Neural progenitor cell (in vitro differentiated cells): ENCODE measurements around the gene VCL.

ENCODE experiments used
- EZH2phosphoT487 ChIP-seq: fragments of 200-600 bp; sonication (generic); IDR thresholded peaks from 2 replicates; pipeline ENCODE4 v1.6.1; 2017; ENCODE audit warnings: antibody characterized with exemption
- TF ChIP-seq, protein P1 (sequence below): fragments of 200-600 bp; sonication (generic); IDR thresholded peaks from 2 replicates; pipeline ENCODE4 v1.5.1; 2017; ENCODE audit warnings: antibody characterized with exemption, mild to moderate bottlenecking

- no peak for TF ChIP-seq EZH2phosphoT487
- TF ChIP-seq, protein P1, sequence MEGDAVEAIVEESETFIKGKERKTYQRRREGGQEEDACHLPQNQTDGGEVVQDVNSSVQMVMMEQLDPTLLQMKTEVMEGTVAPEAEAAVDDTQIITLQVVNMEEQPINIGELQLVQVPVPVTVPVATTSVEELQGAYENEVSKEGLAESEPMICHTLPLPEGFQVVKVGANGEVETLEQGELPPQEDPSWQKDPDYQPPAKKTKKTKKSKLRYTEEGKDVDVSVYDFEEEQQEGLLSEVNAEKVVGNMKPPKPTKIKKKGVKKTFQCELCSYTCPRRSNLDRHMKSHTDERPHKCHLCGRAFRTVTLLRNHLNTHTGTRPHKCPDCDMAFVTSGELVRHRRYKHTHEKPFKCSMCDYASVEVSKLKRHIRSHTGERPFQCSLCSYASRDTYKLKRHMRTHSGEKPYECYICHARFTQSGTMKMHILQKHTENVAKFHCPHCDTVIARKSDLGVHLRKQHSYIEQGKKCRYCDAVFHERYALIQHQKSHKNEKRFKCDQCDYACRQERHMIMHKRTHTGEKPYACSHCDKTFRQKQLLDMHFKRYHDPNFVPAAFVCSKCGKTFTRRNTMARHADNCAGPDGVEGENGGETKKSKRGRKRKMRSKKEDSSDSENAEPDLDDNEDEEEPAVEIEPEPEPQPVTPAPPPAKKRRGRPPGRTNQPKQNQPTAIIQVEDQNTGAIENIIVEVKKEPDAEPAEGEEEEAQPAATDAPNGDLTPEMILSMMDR = no peak
These were observed 142.1 kb downstream of the VCL start for GRCh38 chr10:74139981-74140380.
